Mesothelial cell of epicardium (in vitro differentiated cells): ENCODE measurements around the gene PPP6R2. TPM values are rescaled to one million over a fixed set of nuclear protein-coding genes. Genes with fewer than 3 reads are reported as not detected.
"Not testable (repeated sequence)": the region's sequence is repeated elsewhere in the genome, so short reads cannot be mapped to it uniquely, and the experiment has no call there.

ENCODE experiments used
- DNase-seq, 2 experiments: peaks; one replicate each; pipeline ENCODE4 v3.0.0; 2021; ENCODE audit warnings: low spot score in 2 of 2; ENCODE audit not compliant: unreplicated experiment in 2 of 2
- H3K27ac Mint-ChIP-seq: 2 replicates; pipeline ENCODE4 v1.8.0; 2021; ENCODE audit warnings: mixed read lengths
- H3K27me3 Mint-ChIP-seq: 2 replicates; pipeline ENCODE4 v1.8.0; 2021; ENCODE audit warnings: low read depth, mixed read lengths
- H3K36me3 Mint-ChIP-seq: 2 replicates; pipeline ENCODE4 v1.8.0; 2021; ENCODE audit warnings: mixed read lengths
- H3K4me1 Mint-ChIP-seq: 2 replicates; pipeline ENCODE4 v1.8.0; 2021; ENCODE audit warnings: mixed read lengths
- H3K4me3 Mint-ChIP-seq: 2 replicates; pipeline ENCODE4 v1.8.0; 2021; ENCODE audit warnings: mild to moderate bottlenecking, moderate library complexity, mixed read lengths
- H3K9me3 Mint-ChIP-seq: 2 replicates; pipeline ENCODE4 v1.8.0; 2021; ENCODE audit warnings: mixed read lengths
- CTCF ChIP-seq: fragments of 200-600 bp; sonication (generic); IDR thresholded peaks from one replicate; pipeline ENCODE4 v1.5.0; 2021; ENCODE audit warnings: antibody characterized with exemption; ENCODE audit not compliant: unreplicated experiment
- total RNA-seq: library from RNA; stranded (reverse); gene quantifications from 3 replicates; pipeline ENCODE4 v1.2.1, GENCODE V29; 2021

The PPP6R2 gene
- total RNA-seq, 1 donor from 2014 or later: 83.7 TPM

GRCh38 chr22:50318356-50318697 is 24.8 kb upstream of the PPP6R2 start:
- TF ChIP-seq CTCF: no peak
- no peak overlapping the region for H3K27ac Mint-ChIP-seq
- H3K36me3 Mint-ChIP-seq: peaks cover 3% of the 10 kb centered on the region
- no peak for DNase-seq
- H3K27me3 Mint-ChIP-seq: no peaks in the 10 kb centered on the region
- H3K4me3 Mint-ChIP-seq: no peak overlapping the region
- no peaks in the 10 kb centered on the region for H3K9me3 Mint-ChIP-seq
- peaks cover 4% of the 10 kb centered on the region for H3K4me1 Mint-ChIP-seq

GRCh38 chr22:50318698-50319411 is 24.3 kb upstream of the PPP6R2 start:
- DNase-seq: no peak
- Mint-ChIP-seq H3K36me3 (peaks cover 3% of the 10 kb centered on the region), H3K9me3 (no peaks in the 10 kb centered on the region), H3K4me1 (peaks cover 4% of the 10 kb centered on the region), H3K27me3 (no peaks in the 10 kb centered on the region), H3K4me3 (no peak overlapping the region), H3K27ac (no peak overlapping the region)
- no peak for TF ChIP-seq CTCF

GRCh38 chr22:50319503-50319951 is 23.6 kb upstream of the PPP6R2 start:
- H3K4me1 Mint-ChIP-seq: no peaks in the 10 kb centered on the region
- TF ChIP-seq CTCF: no peak
- H3K9me3 Mint-ChIP-seq: no peaks in the 10 kb centered on the region
- H3K27ac Mint-ChIP-seq: no peak overlapping the region
- peaks cover 3% of the 10 kb centered on the region for H3K36me3 Mint-ChIP-seq
- no peaks in the 10 kb centered on the region for H3K27me3 Mint-ChIP-seq
- DNase-seq: no peak
- no peak overlapping the region for H3K4me3 Mint-ChIP-seq

- no peak for TF ChIP-seq CTCF
- Mint-ChIP-seq H3K4me1 (no peaks in the 10 kb centered on the region), H3K36me3 (peaks cover 3% of the 10 kb centered on the region), H3K9me3 (no peaks in the 10 kb centered on the region), H3K4me3 (no peak overlapping the region), H3K27ac (no peak overlapping the region), H3K27me3 (no peaks in the 10 kb centered on the region)
- no peak for DNase-seq
These were observed 23.0 kb upstream of the PPP6R2 start for GRCh38 chr22:50320116-50320515.

GRCh38 chr22:50320671-50321325 is 22.3 kb upstream of the PPP6R2 start:
- H3K4me1 Mint-ChIP-seq: peaks cover 1% of the 10 kb centered on the region
- no peak for DNase-seq
- no peaks in the 10 kb centered on the region for H3K27me3 Mint-ChIP-seq
- no peak for TF ChIP-seq CTCF
- no peaks in the 10 kb centered on the region for H3K36me3 Mint-ChIP-seq
- H3K4me3 Mint-ChIP-seq: no peak overlapping the region
- H3K27ac Mint-ChIP-seq: no peak overlapping the region
- no peaks in the 10 kb centered on the region for H3K9me3 Mint-ChIP-seq

GRCh38 chr22:50322382-50323104 is 20.6 kb upstream of the PPP6R2 start:
- not testable (repeated sequence) for H3K4me1 Mint-ChIP-seq, H3K27ac Mint-ChIP-seq, H3K27me3 Mint-ChIP-seq, H3K4me3 Mint-ChIP-seq, DNase-seq, H3K36me3 Mint-ChIP-seq, H3K9me3 Mint-ChIP-seq
